HepG2 (cell line): ENCODE data around the gene OPRL1. TPM values are rescaled to one million over a fixed set of nuclear protein-coding genes. Genes with fewer than 3 reads are reported as not detected.

Source experiments
- DDIT3 ChIP-seq: sonication (generic); formaldehyde crosslinking; IDR thresholded peaks from 2 replicates; pipeline ENCODE4 v1.4.0; 2020; ENCODE audit warnings: mild to moderate bottlenecking, missing genetic modification reagents
- FOXJ3 ChIP-seq: sonication (generic); formaldehyde crosslinking; IDR thresholded peaks from 2 replicates; pipeline ENCODE4 v1.4.0; 2020; ENCODE audit warnings: missing genetic modification reagents, mild to moderate bottlenecking, borderline replicate concordance
- HNF4A ChIP-seq: sonication (generic); formaldehyde crosslinking; IDR thresholded peaks from 2 replicates; pipeline ENCODE4 v1.4.0; 2020; ENCODE audit warnings: missing genetic modification reagents
- MAFF ChIP-seq: IDR thresholded peaks from 2 replicates; pipeline ENCODE4 v1.6.1; 2011; ENCODE audit warnings: low read depth, low read length, improper control_type of control experiment
- NAIF1 ChIP-seq: sonication (generic); formaldehyde crosslinking; IDR thresholded peaks from 2 replicates; pipeline ENCODE4 v1.5.0; 2020; ENCODE audit warnings: mild to moderate bottlenecking, missing genetic modification reagents, borderline replicate concordance
- TCF7 ChIP-seq: sonication (generic); IDR thresholded peaks from 2 replicates; pipeline ENCODE4 v1.6.1; 2016; ENCODE audit warnings: antibody characterized with exemption, low read depth
- TEF ChIP-seq: sonication (generic); formaldehyde crosslinking; IDR thresholded peaks from 2 replicates; pipeline ENCODE4 v1.5.0; 2020; ENCODE audit warnings: missing genetic modification reagents
- TFDP2 ChIP-seq: sonication (generic); formaldehyde crosslinking; IDR thresholded peaks from 2 replicates; pipeline ENCODE4 v1.4.0; 2020; ENCODE audit warnings: missing genetic modification reagents
- ZFP82 ChIP-seq: sonication (generic); formaldehyde crosslinking; IDR thresholded peaks from 2 replicates; pipeline ENCODE4 v1.5.1; 2020; ENCODE audit warnings: mild to moderate bottlenecking, missing genetic modification reagents, borderline replicate concordance
- ZNF318 ChIP-seq: sonication (generic); formaldehyde crosslinking; IDR thresholded peaks from 2 replicates; pipeline ENCODE4 v1.4.0; 2020; ENCODE audit warnings: mild to moderate bottlenecking, missing genetic modification reagents
- ZNF441 ChIP-seq: sonication (generic); formaldehyde crosslinking; IDR thresholded peaks from 2 replicates; pipeline ENCODE4 v1.7.0; 2021; ENCODE audit warnings: missing genetic modification reagents, borderline replicate concordance
- ZNF572 ChIP-seq: sonication (generic); formaldehyde crosslinking; IDR thresholded peaks from 2 replicates; pipeline ENCODE4 v1.5.1; 2020; ENCODE audit warnings: mild to moderate bottlenecking, missing genetic modification reagents
- ZNF574 ChIP-seq: sonication (generic); formaldehyde crosslinking; IDR thresholded peaks from 2 replicates; pipeline ENCODE4 v1.4.0; 2020; ENCODE audit warnings: missing genetic modification reagents
- polyA plus RNA-seq, 8 experiments: library from polyadenylated mRNA; depleted of rRNA in 3 of 8; stranded (reverse) in 7 of 8; unstranded in 1 of 8; fragments of >200 nt; fragmentation: Illumina TruSeq in 4 of 8; extraction: Trizol in 4 of 8; gene quantifications; 2 replicates each; pipeline versions ENCODE4 v1.2.1 to v1.2.3, GENCODE V29; 2011 to 2016; ENCODE audit warnings: low read depth in 4 of 8, missing spikeins in 1 of 8, mixed read lengths in 1 of 8; ENCODE audit not compliant: insufficient read depth in 1 of 8
- total RNA-seq, 5 experiments: library from RNA; depleted of rRNA; stranded (reverse); fragments of >200 nt; fragmentation: Illumina TruSeq; extraction: Trizol; gene quantifications; 2 replicates each; pipeline ENCODE4 v1.2.3, GENCODE V29; 2016; ENCODE audit warnings: low read depth in 1 of 5

Gene OPRL1
- total and polyA plus RNA-seq, 2 of the 13 experiments (the other 11 are each of a cell fraction or from before 2014, with no cell fraction given), result 0.35 to 0.71 TPM

GRCh38 chr20:64053841-64054661, 25.8 kb upstream of the OPRL1 start (continued):
- TF ChIP-seq ZNF318 (CRISPR knock-in tag) (0 out of 2 replicates have a peak, but pooled peaks have one; percentile 72), HNF4A (peak; percentile 84), DDIT3 (CRISPR knock-in tag) (no peak), ZFP82 (CRISPR knock-in tag) (no peak), TEF (CRISPR knock-in tag) (peak; percentile 56; the same call in 1 of the 2 replicates), ZNF572 (CRISPR knock-in tag) (peak; percentile 52; the same call in 1 of the 2 replicates), TFDP2 (CRISPR knock-in tag) (peak; percentile 54), ZNF574 (CRISPR knock-in tag) (peak; percentile 95), NAIF1 (no peak), MAFF (no peak), ZNF441 (CRISPR knock-in tag) (peak; percentile 78), FOXJ3 (CRISPR knock-in tag) (peak; percentile 75), TCF7 (no peak)
